GM12872 (cell line): Measurements from ENCODE around the gene TMIE.

Source experiments
- TF ChIP-seq, protein P1 (sequence below): IDR thresholded peaks from 3 replicates; pipeline ENCODE4 v1.5.1; 2011; ENCODE audit warnings: low read depth, mild to moderate bottlenecking, low read length, moderate library complexity; ENCODE audit not compliant: insufficient read depth

TMIE gene

GRCh38 chr3:46661776-46662766 lies 39.1 kb upstream of the TMIE start:
- TF ChIP-seq, protein P1, sequence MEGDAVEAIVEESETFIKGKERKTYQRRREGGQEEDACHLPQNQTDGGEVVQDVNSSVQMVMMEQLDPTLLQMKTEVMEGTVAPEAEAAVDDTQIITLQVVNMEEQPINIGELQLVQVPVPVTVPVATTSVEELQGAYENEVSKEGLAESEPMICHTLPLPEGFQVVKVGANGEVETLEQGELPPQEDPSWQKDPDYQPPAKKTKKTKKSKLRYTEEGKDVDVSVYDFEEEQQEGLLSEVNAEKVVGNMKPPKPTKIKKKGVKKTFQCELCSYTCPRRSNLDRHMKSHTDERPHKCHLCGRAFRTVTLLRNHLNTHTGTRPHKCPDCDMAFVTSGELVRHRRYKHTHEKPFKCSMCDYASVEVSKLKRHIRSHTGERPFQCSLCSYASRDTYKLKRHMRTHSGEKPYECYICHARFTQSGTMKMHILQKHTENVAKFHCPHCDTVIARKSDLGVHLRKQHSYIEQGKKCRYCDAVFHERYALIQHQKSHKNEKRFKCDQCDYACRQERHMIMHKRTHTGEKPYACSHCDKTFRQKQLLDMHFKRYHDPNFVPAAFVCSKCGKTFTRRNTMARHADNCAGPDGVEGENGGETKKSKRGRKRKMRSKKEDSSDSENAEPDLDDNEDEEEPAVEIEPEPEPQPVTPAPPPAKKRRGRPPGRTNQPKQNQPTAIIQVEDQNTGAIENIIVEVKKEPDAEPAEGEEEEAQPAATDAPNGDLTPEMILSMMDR, result no peak

DNA sequence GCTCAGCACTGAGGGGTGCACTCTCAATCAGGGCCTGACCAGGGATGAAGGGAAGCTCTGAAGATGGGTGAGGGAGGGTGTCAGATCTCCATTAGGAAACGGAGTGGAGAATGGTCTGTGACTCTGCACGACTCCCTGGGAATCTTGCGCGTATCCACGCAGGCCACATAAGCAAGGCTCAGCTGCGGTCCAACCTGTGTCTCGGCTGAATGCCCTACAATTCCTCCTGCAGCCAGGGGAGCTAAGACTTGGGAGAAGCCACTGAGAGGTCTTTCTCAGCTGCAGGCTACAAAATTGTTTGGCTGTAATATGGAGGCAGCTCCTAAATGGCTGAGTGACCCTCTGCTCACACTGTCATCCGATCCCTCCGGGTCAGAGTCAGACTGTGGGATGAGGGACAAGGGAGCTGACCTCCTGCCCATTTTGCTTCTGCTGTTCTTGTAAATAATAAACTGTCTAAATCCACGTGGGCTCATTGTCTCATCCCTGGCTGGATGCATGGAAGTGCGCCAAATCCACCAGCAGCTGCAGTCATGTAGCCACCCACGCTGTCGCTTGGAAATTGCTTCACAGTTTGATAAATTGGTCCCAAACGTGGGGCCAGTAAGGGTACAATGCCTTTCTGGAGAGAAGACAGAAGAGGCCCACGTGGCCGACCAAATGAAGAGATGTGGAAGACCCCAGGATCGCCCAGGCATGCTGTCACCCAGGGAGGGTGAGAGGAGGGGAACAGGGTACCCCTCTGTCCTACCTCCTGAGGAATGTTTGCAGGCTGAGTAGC lies 38.2 kb upstream of the TMIE start:
- TF ChIP-seq, protein P1, result no peak

DNA sequence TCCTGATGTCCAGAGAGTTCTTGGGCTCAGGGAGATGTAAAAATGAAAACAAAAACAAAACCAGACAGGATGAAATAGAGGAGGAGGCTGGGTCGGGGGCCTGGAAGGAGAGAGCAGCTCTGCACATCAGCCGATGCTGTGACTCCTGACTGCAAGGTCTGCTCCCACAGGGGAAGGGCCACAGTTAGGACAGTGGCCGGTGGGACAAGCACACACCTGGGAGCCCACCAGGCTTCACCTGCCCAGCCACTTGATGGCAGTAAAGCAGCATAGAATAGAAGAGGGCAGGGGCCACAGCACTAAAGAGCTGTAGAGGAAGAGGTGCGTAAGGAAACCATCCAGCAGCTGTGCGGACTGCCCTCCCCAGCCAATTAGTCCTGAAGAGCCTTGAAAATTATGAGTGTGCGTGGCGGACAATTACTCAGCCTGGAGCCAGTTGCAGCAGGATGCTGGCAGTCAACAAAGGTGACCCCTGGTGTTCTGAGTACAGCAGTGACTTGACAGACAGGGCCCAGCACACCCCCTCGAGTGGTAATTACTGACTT lies 37.5 kb upstream of the TMIE start:
- TF ChIP-seq, protein P1, result no peak

GRCh38 chr3:46664188-46664970 lies 36.8 kb upstream of the TMIE start:
- TF ChIP-seq, protein P1, result no peak

- TF ChIP-seq, protein P1, result no peak
Measured at GRCh38 chr3:46664971-46665762, 36.0 kb upstream of the TMIE start.

GRCh38 chr3:46665763-46666452 lies 35.3 kb upstream of the TMIE start:
- TF ChIP-seq, protein P1, result no peak
